ENCODE measurements around the gene DPP9. TPM values are rescaled to one million over a fixed set of nuclear protein-coding genes. Genes with fewer than 3 reads are reported as not detected.

Gene DPP9
- total RNA-seq, 1 experiment from 2014 or later: 34.8 TPM

- Histone ChIP-seq H3K36me3 (ENCODE audit: insufficient read depth, low read length) (0 out of 2 replicates have a peak, but pooled peaks cover 12% of the 10 kb centered on the region), H3K27me3 (ENCODE audit: low read length) (no peaks in the 10 kb centered on the region), H3K4me2 (ENCODE audit: low read depth, low read length, poor library complexity, severe bottlenecking) (no peak overlapping the region), H3K9ac (ENCODE audit: low read length) (no peak overlapping the region), H3K9me2 (replicated peaks; ENCODE audit: insufficient read depth, low read length) (no peaks in the 10 kb centered on the region), H3K27ac (ENCODE audit: low read length) (no peak overlapping the region), H2AFZ (ENCODE audit: low read length) (no peak overlapping the region), H3K79me2 (ENCODE audit: low read length) (no peaks in the 10 kb centered on the region), H3K4me3 (ENCODE audit: low read length) (no peak overlapping the region), H3K9me3 (ENCODE audit: low read length) (no peaks in the 10 kb centered on the region), H4K20me1 (ENCODE audit: insufficient read depth, low read depth, low read length) (no peaks in the 10 kb centered on the region), H3K4me1 (ENCODE audit: low read length) (peaks cover 5% of the 10 kb centered on the region)
- DNase-seq: no peak
Measured at GRCh38 chr19:4702764-4703163, 20.9 kb downstream of the DPP9 start.

- H3K9me2 ChIP-seq (replicated peaks; ENCODE audit: insufficient read depth, low read length): no peaks in the 10 kb centered on the region
- 0 out of 2 replicates have a peak, but pooled peaks cover 12% of the 10 kb centered on the region for H3K36me3 ChIP-seq (ENCODE audit: insufficient read depth, low read length)
- H3K27me3 ChIP-seq (ENCODE audit: low read length): no peaks in the 10 kb centered on the region
- H3K27ac ChIP-seq (ENCODE audit: low read length): no peak overlapping the region
- H3K4me3 ChIP-seq (ENCODE audit: low read length): no peak overlapping the region
- H2AFZ ChIP-seq (ENCODE audit: low read length): no peak overlapping the region
- DNase-seq: no peak
- H3K79me2 ChIP-seq (ENCODE audit: low read length): no peaks in the 10 kb centered on the region
- H4K20me1 ChIP-seq (ENCODE audit: insufficient read depth, low read depth, low read length): no peaks in the 10 kb centered on the region
- no peak overlapping the region for H3K9ac ChIP-seq (ENCODE audit: low read length)
- H3K4me2 ChIP-seq (ENCODE audit: low read depth, low read length, poor library complexity, severe bottlenecking): no peak overlapping the region
- peaks cover 12% of the 10 kb centered on the region for H3K4me1 ChIP-seq (ENCODE audit: low read length)
- H3K9me3 ChIP-seq (ENCODE audit: low read length): no peaks in the 10 kb centered on the region
Measured at GRCh38 chr19:4701557-4701956, 22.1 kb downstream of the DPP9 start.

GRCh38 chr19:4700693-4700970, 23.0 kb downstream of the DPP9 start:
- no peak overlapping the region for H3K4me3 ChIP-seq (ENCODE audit: low read length)
- no peaks in the 10 kb centered on the region for H3K9me3 ChIP-seq (ENCODE audit: low read length)
- H3K79me2 ChIP-seq (ENCODE audit: low read length): no peaks in the 10 kb centered on the region
- no peak overlapping the region for H3K9ac ChIP-seq (ENCODE audit: low read length)
- no peak overlapping the region for H3K4me2 ChIP-seq (ENCODE audit: low read depth, low read length, poor library complexity, severe bottlenecking)
- H3K36me3 ChIP-seq (ENCODE audit: insufficient read depth, low read length): 0 out of 2 replicates have a peak, but pooled peaks cover 12% of the 10 kb centered on the region
- no peaks in the 10 kb centered on the region for H4K20me1 ChIP-seq (ENCODE audit: insufficient read depth, low read depth, low read length)
- no peak overlapping the region for H2AFZ ChIP-seq (ENCODE audit: low read length)
- no peaks in the 10 kb centered on the region for H3K9me2 ChIP-seq (replicated peaks; ENCODE audit: insufficient read depth, low read length)
- H3K27me3 ChIP-seq (ENCODE audit: low read length): no peaks in the 10 kb centered on the region
- DNase-seq: peak; percentile 69
- peaks cover 12% of the 10 kb centered on the region for H3K4me1 ChIP-seq (ENCODE audit: low read length)
- H3K27ac ChIP-seq (ENCODE audit: low read length): no peak overlapping the region

GRCh38 chr19:4699826-4700692, 23.6 kb downstream of the DPP9 start:
- Histone ChIP-seq H3K27me3 (ENCODE audit: low read length) (no peaks in the 10 kb centered on the region), H3K79me2 (ENCODE audit: low read length) (no peaks in the 10 kb centered on the region), H3K4me1 (ENCODE audit: low read length) (peaks cover 12% of the 10 kb centered on the region), H3K9me3 (ENCODE audit: low read length) (no peaks in the 10 kb centered on the region), H2AFZ (ENCODE audit: low read length) (no peak overlapping the region), H3K4me3 (ENCODE audit: low read length) (no peak overlapping the region), H3K36me3 (ENCODE audit: insufficient read depth, low read length) (0 out of 2 replicates have a peak, but pooled peaks cover 12% of the 10 kb centered on the region), H3K9ac (ENCODE audit: low read length) (no peak overlapping the region), H3K9me2 (replicated peaks; ENCODE audit: insufficient read depth, low read length) (no peaks in the 10 kb centered on the region), H3K4me2 (ENCODE audit: low read depth, low read length, poor library complexity, severe bottlenecking) (no peak overlapping the region), H3K27ac (ENCODE audit: low read length) (no peak overlapping the region), H4K20me1 (ENCODE audit: insufficient read depth, low read depth, low read length) (no peaks in the 10 kb centered on the region)
- DNase-seq: no peak

- Histone ChIP-seq H3K4me3 (ENCODE audit: low read length) (no peak overlapping the region), H3K4me1 (ENCODE audit: low read length) (peaks cover 12% of the 10 kb centered on the region), H3K36me3 (ENCODE audit: insufficient read depth, low read length) (peaks cover 19% of the 10 kb centered on the region; the same call in 1 of the 2 replicates), H3K79me2 (ENCODE audit: low read length) (no peaks in the 10 kb centered on the region), H3K9ac (ENCODE audit: low read length) (no peak overlapping the region), H3K27ac (ENCODE audit: low read length) (no peak overlapping the region), H3K9me3 (ENCODE audit: low read length) (no peaks in the 10 kb centered on the region), H4K20me1 (ENCODE audit: insufficient read depth, low read depth, low read length) (no peaks in the 10 kb centered on the region), H3K27me3 (ENCODE audit: low read length) (no peaks in the 10 kb centered on the region), H3K9me2 (replicated peaks; ENCODE audit: insufficient read depth, low read length) (no peaks in the 10 kb centered on the region), H2AFZ (ENCODE audit: low read length) (no peak overlapping the region), H3K4me2 (ENCODE audit: low read depth, low read length, poor library complexity, severe bottlenecking) (no peak overlapping the region)
- no peak for DNase-seq
Measured at GRCh38 chr19:4697304-4697703, 26.3 kb downstream of the DPP9 start.

- H3K4me2 ChIP-seq (ENCODE audit: low read depth, low read length, poor library complexity, severe bottlenecking): no peak overlapping the region
- H3K9me2 ChIP-seq (replicated peaks; ENCODE audit: insufficient read depth, low read length): no peaks in the 10 kb centered on the region
- no peak overlapping the region for H3K27ac ChIP-seq (ENCODE audit: low read length)
- no peaks in the 10 kb centered on the region for H3K79me2 ChIP-seq (ENCODE audit: low read length)
- no peak for DNase-seq
- no peak overlapping the region for H2AFZ ChIP-seq (ENCODE audit: low read length)
- no peak overlapping the region for H3K4me3 ChIP-seq (ENCODE audit: low read length)
- H3K4me1 ChIP-seq (ENCODE audit: low read length): peaks cover 12% of the 10 kb centered on the region
- H3K27me3 ChIP-seq (ENCODE audit: low read length): no peaks in the 10 kb centered on the region
- H3K9me3 ChIP-seq (ENCODE audit: low read length): no peaks in the 10 kb centered on the region
- H3K9ac ChIP-seq (ENCODE audit: low read length): no peak overlapping the region
- H4K20me1 ChIP-seq (ENCODE audit: insufficient read depth, low read depth, low read length): no peaks in the 10 kb centered on the region
- peaks cover 10% of the 10 kb centered on the region; the same call in 1 of the 2 replicates for H3K36me3 ChIP-seq (ENCODE audit: insufficient read depth, low read length)
Measured at GRCh38 chr19:4695224-4695731, 28.4 kb downstream of the DPP9 start.

- Histone ChIP-seq H3K4me1 (ENCODE audit: low read length) (peaks cover 11% of the 10 kb centered on the region), H3K36me3 (ENCODE audit: insufficient read depth, low read length) (peaks cover 8% of the 10 kb centered on the region; the same call in 1 of the 2 replicates), H3K9ac (ENCODE audit: low read length) (no peak overlapping the region), H3K4me2 (ENCODE audit: low read depth, low read length, poor library complexity, severe bottlenecking) (no peak overlapping the region), H3K27me3 (ENCODE audit: low read length) (no peaks in the 10 kb centered on the region), H2AFZ (ENCODE audit: low read length) (no peak overlapping the region), H3K9me3 (ENCODE audit: low read length) (no peaks in the 10 kb centered on the region), H3K4me3 (ENCODE audit: low read length) (no peak overlapping the region), H4K20me1 (ENCODE audit: insufficient read depth, low read depth, low read length) (no peaks in the 10 kb centered on the region), H3K27ac (ENCODE audit: low read length) (no peak overlapping the region), H3K79me2 (ENCODE audit: low read length) (no peaks in the 10 kb centered on the region), H3K9me2 (replicated peaks; ENCODE audit: insufficient read depth, low read length) (no peaks in the 10 kb centered on the region)
- no peak for DNase-seq
Measured at GRCh38 chr19:4694211-4694987, 29.2 kb downstream of the DPP9 start.

- Histone ChIP-seq H3K36me3 (ENCODE audit: insufficient read depth, low read length) (peaks cover 7% of the 10 kb centered on the region; the same call in 1 of the 2 replicates), H3K4me2 (ENCODE audit: low read depth, low read length, poor library complexity, severe bottlenecking) (no peak overlapping the region)
Measured at GRCh38 chr19:4693471-4694121, 30.0 kb downstream of the DPP9 start.

More at GRCh38 chr19:4693471-4694121, 30.0 kb downstream of the DPP9 start:
- H3K4me3 ChIP-seq (ENCODE audit: low read length): no peak overlapping the region
- H3K9me2 ChIP-seq (replicated peaks; ENCODE audit: insufficient read depth, low read length): no peaks in the 10 kb centered on the region
- no peak overlapping the region for H2AFZ ChIP-seq (ENCODE audit: low read length)
- no peaks in the 10 kb centered on the region for H3K27me3 ChIP-seq (ENCODE audit: low read length)
- H3K79me2 ChIP-seq (ENCODE audit: low read length): no peaks in the 10 kb centered on the region
- peaks cover 7% of the 10 kb centered on the region for H3K4me1 ChIP-seq (ENCODE audit: low read length)
- no peaks in the 10 kb centered on the region for H3K9me3 ChIP-seq (ENCODE audit: low read length)
- no peaks in the 10 kb centered on the region for H4K20me1 ChIP-seq (ENCODE audit: insufficient read depth, low read depth, low read length)
- DNase-seq: no peak
- no peak overlapping the region for H3K27ac ChIP-seq (ENCODE audit: low read length)
- no peak overlapping the region for H3K9ac ChIP-seq (ENCODE audit: low read length)
